GM12874 (cell line): ENCODE results near the gene NGEF.

Source experiments
- CTCF ChIP-seq: IDR thresholded peaks from 2 replicates; pipeline ENCODE4 v1.5.1; 2011; ENCODE audit warnings: low read depth, mild to moderate bottlenecking, control low read depth, low read length, moderate library complexity; ENCODE audit not compliant: insufficient read depth

The NGEF gene

GRCh38 chr2:232900811-232901735 is 112.0 kb downstream of the NGEF start:
- TF ChIP-seq CTCF: no peak

- TF ChIP-seq CTCF: no peak
Measured at GRCh38 chr2:232898592-232899543, 114.2 kb downstream of the NGEF start.

- no peak for TF ChIP-seq CTCF
Measured at GRCh38 chr2:232897598-232898408, 115.3 kb downstream of the NGEF start.

GRCh38 chr2:232896720-232897597 is 116.1 kb downstream of the NGEF start:
- no peak for TF ChIP-seq CTCF

- no peak for TF ChIP-seq CTCF
Measured at GRCh38 chr2:232896111-232896510, 116.9 kb downstream of the NGEF start.

GRCh38 chr2:232894746-232895145 is 118.3 kb downstream of the NGEF start:
- no peak for TF ChIP-seq CTCF
